PC-9 (cell line): ENCODE results near the gene LTBP3.

Source experiments
- EZH2 ChIP-seq: fragments of 200-600 bp; sonication (generic); IDR thresholded peaks from 2 replicates; pipeline ENCODE4 v1.8.0; 2017; ENCODE audit warnings: antibody characterized with exemption, low read depth
- TF ChIP-seq, protein P1 (sequence below): fragments of 200-600 bp; sonication (generic); conservative IDR thresholded peaks from 2 replicates; pipeline ENCODE4 v1.6.1; 2017; ENCODE audit warnings: mixed run types, antibody characterized with exemption, mild to moderate bottlenecking, moderate library complexity

DNA sequence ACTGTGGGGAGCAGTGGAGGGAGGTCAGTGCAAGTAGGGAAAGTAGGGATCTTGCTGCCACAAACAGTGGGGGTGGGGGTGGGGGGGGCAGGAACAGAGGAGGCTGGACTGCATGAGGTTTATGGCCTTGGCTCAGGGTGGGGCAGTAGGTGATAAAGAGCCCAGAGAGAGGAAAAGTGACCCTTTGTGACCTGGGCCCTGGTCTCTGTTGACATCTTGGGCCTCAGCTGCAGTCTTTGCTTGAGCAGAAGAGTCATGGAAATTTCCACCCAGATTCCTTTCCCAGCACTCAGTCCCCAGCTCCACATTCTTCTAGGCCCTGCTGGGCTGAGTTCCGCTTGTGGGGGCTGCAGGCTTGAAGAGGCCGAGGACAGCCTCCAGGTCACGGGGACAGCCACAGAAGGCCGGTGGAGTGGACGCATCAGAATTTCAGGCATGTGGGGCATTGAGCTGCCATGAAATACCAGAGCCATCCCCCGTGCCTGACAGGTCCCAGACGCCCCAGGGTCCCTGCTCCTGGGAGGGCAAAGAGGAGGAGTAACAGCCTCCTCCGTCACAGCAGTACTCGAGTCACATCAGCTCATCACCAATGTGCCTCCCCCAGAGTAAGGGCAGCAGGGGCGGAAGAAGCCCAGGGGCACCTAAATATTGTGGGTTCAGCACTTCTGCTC, 69.0 kb downstream of the LTBP3 start:
- TF ChIP-seq, protein P1, sequence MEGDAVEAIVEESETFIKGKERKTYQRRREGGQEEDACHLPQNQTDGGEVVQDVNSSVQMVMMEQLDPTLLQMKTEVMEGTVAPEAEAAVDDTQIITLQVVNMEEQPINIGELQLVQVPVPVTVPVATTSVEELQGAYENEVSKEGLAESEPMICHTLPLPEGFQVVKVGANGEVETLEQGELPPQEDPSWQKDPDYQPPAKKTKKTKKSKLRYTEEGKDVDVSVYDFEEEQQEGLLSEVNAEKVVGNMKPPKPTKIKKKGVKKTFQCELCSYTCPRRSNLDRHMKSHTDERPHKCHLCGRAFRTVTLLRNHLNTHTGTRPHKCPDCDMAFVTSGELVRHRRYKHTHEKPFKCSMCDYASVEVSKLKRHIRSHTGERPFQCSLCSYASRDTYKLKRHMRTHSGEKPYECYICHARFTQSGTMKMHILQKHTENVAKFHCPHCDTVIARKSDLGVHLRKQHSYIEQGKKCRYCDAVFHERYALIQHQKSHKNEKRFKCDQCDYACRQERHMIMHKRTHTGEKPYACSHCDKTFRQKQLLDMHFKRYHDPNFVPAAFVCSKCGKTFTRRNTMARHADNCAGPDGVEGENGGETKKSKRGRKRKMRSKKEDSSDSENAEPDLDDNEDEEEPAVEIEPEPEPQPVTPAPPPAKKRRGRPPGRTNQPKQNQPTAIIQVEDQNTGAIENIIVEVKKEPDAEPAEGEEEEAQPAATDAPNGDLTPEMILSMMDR, result no peak
- TF ChIP-seq EZH2, result no peak
